Stimulated activated CD8-positive, alpha-beta memory T cell treated with anti-CD3 and anti-CD28 coated beads, Interleukin-12 subunit alpha, Interleukin-12 subunit beta, amount 100 ng/mL, for 4 hours (primary cell): Measurements from ENCODE around the gene ARHGAP6.

Experiments used
- DNase-seq: peaks from one replicate; pipeline ENCODE4 v3.0.0-alpha.2; 2020; ENCODE audit warnings: low read depth

The ARHGAP6 gene, protein sequence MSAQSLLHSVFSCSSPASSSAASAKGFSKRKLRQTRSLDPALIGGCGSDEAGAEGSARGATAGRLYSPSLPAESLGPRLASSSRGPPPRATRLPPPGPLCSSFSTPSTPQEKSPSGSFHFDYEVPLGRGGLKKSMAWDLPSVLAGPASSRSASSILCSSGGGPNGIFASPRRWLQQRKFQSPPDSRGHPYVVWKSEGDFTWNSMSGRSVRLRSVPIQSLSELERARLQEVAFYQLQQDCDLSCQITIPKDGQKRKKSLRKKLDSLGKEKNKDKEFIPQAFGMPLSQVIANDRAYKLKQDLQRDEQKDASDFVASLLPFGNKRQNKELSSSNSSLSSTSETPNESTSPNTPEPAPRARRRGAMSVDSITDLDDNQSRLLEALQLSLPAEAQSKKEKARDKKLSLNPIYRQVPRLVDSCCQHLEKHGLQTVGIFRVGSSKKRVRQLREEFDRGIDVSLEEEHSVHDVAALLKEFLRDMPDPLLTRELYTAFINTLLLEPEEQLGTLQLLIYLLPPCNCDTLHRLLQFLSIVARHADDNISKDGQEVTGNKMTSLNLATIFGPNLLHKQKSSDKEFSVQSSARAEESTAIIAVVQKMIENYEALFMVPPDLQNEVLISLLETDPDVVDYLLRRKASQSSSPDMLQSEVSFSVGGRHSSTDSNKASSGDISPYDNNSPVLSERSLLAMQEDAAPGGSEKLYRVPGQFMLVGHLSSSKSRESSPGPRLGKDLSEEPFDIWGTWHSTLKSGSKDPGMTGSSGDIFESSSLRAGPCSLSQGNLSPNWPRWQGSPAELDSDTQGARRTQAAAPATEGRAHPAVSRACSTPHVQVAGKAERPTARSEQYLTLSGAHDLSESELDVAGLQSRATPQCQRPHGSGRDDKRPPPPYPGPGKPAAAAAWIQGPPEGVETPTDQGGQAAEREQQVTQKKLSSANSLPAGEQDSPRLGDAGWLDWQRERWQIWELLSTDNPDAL (N-terminal part only)

DNA sequence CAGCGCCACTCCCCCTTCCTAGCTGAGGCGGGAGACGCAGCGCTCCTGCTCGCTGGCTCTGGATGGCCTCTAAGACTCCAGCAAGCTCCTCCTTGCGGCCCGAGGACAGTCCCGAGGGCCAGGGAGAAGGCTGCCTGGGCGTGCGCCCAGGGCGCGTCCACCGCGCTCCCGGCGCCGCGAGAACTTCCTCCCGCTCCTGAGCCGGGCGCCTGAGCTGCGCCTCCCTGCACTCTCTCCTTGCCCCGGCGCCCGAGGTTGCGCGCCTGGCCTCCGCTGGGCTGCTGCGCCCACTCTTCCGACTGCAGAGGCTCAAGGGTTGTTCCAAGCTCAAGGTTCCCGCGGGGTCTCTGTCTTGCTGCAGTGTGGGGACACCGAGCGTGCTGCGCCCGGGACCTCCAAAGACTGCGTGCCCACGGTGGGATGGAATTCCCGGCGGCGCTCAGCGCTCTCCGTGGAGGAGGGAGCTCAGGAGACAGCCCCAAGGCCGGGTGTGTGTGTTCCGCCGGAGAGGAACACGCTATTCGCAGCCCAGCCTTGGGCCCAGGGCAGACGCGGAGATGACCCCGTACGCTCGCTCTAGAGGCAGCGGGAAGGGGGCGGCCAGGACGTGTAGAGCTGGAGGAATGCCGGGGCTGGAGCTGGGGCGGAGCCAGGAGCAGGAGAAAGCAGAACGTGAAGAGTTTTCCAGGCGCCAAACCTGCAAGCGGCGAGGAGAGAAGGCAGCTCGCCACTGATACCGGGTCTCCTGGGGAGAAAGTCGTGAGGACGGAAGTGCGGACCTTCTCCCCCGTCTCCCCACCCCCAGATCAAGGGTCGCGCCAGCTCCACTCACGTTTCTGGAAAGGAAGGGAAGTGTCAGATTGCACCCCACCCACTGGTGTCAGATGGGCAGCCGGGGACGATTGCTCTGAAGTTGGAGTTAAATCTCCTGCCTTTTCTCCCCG lies at the start of gene ARHGAP6:
ARHGAP6 (minus strand) TSS at position 753 of the 944 bp plus-strand sequence. CDS start 1,092 bp downstream, outside the sequence.
- DNase-seq, result no peak

DNA sequence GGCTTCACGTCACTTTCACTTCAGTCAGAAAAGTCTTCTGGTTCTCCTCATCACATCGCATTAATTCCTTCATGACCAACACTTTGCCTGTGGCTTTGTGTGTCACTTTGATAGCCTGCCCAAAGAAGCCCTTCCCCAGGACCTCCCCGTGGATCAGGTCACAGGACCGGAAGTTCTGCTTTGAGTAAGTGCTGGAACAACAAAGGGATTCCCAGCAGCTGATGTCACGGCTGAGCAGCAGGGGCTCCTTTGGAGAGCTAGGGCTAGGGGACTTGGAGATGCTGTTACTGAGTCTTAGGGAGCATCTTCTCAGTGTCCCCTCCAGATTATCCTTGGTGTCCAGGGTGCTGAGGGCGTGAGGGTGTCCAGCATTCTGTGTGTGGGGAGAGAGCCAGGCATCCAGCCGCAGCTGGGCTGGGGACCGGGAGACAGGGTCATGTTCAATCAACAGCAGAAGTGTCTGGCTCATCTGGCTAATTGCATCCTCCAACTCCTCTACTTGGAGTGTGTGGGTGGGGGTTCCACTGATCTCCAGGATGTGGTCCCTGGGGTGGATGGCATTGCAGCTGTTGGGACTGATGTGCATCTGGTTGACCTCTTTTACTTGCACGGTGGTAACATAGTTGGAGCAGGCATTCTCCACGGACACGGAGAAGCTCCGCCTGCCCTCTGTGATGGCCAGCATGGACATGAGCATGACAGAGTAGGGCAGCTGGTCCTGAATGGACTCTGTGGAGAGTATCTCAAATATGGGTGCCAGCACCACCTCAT lies 39.2 kb upstream of the ARHGAP6 start:
- no peak for DNase-seq

DNA sequence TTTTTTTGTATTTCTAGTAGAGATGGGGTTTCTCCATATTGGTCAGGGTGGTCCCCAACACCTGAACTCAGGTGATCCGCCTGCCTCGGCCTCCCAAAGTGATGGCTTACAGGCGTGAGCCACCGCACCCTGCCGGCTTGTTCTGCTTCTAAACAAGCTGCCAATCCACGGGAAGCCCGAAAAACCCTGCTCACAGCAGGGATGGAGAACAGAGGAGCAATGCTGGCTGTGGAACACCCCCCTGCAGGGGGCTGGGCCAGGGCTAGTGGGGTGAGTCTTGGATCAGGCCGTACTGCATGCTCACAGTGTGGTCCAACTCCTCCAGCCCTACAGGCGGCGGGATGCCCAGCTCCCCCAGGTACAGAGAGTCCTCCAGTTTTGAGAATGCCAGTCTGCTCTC lies 38.1 kb upstream of the ARHGAP6 start:
- no peak for DNase-seq

DNA sequence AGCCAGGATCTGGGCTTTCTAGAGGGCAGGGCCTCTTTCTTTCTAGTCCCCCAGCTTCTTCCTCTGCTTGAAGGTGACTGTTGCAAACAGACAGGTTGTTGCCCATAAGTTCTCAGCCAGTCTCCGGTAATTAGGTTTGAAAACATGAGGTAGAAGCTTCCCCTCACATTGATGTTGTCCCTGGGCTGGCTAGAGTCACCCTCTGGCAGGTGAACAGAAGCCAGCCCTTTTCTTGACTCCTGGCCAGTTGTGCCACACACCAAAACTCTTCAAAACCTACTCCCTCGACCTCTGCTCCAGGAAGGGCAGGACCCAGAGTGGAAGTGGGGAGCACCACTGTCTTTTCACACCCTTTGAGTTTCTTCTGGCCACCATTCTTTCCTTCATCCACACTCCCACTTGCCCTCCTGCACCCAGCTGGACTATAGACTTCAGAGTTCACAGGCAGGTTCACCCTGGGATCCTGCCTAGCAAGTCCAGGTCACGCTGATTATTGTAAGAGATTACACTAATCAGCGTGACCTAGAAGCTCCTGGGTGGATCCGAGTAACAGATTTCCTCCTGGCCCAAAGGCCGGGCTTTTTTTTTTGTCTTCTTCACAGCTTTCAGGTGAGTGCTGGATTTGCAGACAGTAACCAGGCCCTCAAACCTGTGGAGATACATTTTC lies 37.4 kb upstream of the ARHGAP6 start:
- no peak for DNase-seq

DNA sequence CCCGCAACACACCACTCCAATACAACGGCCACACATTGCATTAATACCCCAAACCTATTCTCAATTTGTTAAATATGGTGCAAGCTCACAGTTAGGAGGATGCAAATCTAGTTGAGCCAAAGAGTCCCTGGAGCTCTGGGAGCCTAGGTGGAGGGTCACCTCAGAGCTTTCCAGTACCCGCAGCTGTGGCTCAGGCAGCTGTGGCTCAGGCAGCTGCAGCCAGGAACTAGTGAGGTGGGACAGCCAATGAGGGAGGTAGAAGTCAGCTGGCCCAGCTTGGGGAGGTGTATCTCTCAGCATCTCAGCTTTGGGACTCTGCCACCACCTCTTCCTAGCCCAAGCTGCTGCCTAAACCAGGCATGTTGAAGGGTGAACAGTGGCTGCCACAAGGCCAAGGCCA lies 36.7 kb upstream of the ARHGAP6 start:
- no peak for DNase-seq

DNA sequence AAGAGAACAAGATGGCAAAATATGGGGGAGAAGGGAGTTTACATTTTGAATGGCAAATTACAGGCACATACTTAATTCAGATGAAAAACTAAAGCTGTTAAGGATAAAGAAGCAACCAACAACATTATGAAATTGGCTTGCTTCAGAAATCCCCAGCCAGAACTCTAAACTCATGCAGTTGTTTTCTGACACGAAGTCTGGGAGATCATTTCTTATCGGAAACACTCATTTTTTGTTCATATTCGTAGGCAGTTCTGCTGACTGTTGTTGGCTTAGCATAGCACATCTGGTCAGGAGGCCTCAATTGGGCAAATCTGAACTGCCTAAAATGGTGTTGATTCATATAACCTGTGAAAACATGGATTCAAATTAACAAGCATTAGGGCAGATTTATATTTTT lies 33.0 kb upstream of the ARHGAP6 start:
- no peak for DNase-seq

DNA sequence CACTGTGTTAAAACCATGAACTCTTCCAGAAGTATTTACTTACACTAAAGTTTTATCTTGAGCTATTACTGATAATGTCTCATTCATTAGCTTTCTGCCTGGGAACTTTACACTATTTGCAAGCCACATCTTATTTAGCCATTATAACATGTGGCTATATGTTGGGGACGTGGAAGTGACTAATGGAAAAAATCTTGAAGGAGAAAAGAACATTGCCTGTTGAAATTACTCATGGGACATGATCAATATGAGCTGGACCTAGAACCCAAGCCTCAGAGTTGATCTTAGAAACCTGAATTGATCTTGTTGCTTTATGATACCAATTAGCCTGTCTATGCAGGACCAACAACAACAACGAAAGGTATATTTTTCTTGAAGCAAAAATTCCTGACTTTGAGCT lies 22.5 kb upstream of the ARHGAP6 start:
- DNase-seq, result no peak

DNA sequence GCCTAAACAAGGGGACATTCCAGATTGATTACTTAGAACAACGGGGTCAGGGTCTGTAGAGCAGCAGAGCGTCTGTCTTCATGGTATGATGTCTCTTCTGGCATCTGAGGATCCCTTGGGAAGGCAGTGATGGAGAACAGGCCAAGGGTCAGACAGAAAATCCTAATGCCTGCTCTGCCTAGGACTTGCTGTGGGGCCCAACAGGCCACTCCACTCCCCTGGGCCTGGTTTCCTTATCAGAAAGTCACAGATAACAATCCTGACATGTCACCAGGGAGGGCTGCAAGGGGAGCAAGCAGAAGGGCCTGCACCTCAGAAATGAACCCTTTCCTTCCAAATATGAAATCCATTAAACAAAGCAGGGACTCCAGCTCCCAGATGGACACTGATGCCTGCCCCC lies 21.4 kb upstream of the ARHGAP6 start:
- DNase-seq, result no peak

DNA sequence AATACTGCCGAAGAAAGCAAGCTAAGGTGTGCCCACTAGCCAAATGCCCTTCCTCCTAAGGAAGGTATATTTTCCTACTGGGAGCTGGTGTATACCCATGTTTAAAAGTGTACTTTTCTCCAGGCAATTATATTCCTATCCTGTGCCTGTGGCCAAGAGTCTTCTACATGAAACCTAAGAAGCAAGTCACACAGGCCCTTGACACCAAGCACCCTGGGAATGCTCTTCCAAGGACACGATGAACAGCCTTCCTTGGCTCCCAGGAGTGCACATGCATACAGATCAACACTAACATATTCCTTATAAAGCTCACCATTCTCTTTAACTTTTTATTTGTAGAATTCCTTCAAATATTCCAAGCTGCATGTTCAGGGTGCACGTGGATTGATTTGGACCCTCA lies 17.3 kb upstream of the ARHGAP6 start:
- DNase-seq, result no peak

DNA sequence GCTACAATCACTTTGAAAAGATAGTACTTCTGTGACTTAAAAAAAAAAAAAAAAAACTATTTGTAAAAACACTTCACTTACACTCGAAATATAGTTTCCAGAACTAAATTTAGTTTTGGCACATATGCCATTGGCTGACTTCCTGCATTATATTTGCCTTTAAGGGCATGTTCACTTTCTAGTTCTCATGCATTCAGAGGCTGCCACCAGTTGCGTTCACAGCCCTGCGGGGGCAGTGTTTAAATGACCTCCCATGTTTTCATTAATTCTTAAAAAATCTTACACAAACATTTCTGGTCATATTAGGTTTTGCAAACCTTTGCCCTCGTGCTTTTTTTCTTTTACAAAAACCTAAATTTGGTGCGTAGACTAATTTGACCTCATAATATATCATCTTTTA lies 12.4 kb upstream of the ARHGAP6 start:
- no peak for DNase-seq

DNA sequence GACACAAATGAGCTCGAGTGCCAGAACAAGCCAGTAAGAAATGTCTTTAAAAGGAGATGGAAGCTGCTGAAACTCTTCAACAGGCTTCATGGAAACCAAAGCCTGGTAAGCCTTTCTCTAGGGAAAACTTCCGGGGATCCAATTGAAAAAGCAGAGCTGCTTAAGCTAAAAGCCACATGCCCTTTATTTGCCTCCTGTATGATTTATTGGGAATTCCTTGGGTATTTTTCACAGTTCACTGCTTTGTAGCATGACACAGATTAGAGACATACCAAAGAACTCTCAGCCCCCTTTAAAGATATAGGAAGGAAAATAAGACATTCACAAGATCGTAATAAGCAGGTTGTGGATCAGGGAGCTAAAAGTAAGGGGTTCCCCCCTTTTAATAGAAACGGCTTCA lies 6.5 kb upstream of the ARHGAP6 start:
- DNase-seq, result no peak

DNA sequence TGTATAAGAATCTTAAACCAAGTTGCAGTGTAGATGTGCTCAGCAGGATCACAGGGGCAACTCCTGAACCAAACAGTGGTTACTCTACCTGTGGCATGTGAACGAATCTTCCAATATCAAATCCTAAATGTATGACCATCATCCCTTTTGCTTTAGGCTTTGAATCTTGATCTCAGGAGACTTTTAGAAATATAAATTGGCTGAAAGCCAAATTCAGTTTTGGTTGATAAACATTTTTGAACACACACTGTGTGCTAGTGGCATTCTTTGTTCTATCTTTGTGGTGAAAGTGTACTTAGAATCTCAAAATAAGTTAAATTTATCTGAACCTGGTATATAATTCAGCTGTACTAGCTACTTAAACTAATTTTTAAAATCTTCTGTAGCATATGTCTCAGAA lies 4.6 kb upstream of the ARHGAP6 start:
- no peak for DNase-seq

DNA sequence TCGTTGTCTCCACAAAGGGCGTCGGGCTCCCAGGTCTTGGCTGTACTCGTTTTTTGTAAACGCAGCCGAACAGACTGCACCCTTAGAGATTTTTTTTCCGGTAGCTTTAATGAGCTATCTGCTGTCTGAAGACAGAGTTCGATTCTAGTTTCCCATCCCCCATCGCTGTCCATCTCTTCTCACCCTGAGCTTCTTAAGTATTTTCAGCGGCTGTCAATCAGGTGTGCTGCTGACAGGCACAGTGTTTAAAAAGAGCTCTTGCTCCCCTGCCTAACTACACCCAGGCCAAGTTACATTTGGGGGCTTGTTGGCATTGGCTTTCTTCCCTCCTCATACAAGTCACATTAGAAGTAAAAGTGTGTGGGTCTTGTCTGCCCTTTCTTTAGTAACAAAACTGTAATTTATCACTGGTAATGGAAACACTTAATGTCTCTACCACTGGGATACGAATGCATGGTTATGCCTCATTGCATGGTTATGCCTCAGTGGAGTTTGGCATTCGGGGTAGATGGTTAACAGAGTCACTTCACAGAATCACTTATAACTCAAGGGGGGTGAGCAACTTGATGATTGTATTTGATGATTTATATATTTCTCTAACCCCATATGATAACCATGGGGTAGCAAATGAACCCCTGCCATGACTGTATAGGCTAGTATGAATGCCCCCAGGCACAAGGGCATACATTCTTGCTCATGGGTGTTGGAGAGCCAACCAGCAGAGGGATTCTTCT lies 1.4 kb upstream of the ARHGAP6 start:
- DNase-seq, result no peak

DNA sequence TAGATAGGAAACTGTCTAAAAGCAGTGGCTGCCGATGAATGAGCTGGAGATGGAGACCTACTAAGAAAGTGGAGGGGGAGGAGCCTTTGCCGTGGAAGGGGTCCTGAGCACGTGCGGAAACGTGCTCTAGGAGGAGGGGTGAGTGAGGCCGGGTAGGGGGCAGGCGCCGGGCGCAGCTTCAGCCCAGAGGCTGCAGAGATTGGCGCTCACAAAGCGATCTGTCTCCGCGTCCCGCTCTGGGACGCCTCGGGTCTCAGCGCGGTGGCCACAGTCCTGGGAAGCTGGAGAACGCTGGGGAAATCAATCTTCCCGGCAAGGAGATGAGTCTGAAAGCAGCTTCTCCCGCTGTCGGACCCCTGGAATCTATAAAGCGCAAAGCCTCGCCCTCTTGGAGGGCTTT lies 444 bp upstream of the ARHGAP6 start:
- no peak for DNase-seq

DNA sequence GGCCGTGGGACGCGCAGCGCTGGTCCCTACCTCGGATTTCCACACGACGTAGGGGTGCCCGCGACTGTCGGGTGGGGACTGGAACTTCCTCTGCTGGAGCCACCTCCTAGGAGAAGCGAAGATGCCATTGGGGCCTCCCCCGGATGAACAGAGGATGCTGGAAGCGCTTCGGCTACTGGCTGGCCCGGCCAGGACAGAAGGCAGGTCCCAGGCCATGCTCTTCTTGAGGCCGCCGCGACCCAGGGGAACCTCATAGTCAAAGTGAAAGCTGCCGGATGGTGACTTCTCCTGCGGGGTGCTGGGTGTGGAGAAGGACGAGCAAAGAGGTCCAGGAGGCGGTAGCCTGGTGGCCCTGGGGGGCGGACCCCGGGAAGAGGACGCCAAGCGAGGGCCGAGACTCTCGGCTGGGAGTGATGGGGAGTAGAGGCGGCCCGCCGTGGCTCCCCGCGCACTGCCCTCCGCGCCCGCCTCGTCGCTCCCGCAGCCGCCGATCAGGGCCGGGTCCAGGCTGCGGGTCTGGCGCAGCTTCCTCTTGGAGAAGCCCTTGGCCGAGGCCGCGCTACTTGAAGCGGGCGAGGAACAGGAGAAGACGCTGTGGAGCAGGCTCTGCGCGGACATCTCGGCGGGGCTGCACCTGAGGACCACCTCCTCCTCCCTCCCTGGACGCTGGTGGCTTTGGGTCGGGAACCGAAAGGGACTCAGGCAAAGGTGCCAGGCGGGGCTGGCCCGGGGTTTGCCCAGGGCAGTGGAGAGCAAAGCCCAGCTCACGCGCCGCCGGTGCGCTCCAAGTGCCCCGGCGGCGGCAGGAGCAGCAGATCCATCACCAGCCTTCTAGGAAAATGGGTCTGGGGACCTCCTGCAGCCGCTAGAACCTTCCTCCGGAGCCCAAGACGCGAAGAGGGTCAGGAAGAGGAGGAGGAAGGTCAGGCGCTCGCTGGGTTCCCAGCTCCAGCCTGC lies 1.2 kb downstream of the ARHGAP6 start:
- no peak for DNase-seq

DNA sequence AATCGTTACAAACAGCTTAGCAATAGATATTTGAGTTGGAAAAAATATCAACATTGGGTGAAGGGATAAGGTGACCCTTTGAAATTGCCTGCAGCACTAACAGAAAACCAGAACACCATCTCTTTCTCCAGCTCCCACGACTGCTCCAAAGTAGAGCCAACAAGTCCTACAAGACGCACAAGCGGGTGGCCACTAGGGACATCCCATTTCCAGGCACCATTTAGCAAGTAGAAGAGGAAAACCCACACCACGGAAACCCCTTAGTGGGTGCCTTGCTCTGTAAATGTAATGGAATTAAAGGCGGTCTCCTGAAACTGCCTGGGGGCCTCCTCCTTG lies 1.9 kb downstream of the ARHGAP6 start:
- DNase-seq, result no peak

DNA sequence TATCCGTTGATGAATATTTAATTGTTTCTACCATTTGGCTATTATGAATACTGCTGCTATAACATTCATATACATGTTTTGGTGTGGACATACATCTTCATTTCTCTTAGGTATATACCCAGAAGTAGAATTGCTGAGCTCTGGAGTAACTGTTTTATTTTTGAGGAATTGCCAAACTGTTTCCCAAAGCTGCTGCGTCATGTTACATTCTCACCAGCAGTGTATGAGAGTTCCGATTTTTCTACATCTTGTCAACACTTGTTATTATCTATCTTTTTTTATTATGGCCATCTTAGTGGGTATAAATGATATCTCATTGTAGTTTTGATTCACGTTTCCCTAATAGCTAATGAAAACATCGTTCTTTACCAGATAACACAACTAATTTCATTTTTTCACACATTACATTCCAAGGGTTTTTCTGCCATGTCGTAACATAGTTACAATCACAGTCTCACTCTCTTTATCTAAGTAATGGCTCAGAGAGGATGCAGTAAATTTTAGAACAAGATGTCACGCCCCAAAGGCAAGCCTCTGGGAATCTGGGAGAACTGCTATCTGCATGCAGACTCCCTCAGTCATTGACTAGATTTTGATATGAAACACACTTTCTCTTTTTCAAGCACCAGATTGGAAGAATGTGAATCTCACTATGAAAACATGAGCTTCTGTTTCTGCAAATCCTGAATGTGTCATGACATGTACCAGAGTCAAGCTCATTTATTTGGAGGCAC lies 10.3 kb downstream of the ARHGAP6 start:
- DNase-seq, result no peak
